NB4 (cell line): ENCODE measurements around the gene MRTFA.
"Not testable (repeated sequence)": the region's sequence is repeated elsewhere in the genome, so short reads cannot be mapped to it uniquely, and the experiment has no call there.

ENCODE experiments used
- DNase-seq: peaks from one replicate; pipeline ENCODE4 v3.0.0; 2010; ENCODE audit warnings: low read depth
- H3K4me3 ChIP-seq: one replicate; pipeline ENCODE4 v1.5.1; 2011; ENCODE audit warnings: mild to moderate bottlenecking, low read depth, low read length, moderate library complexity
- CTCF ChIP-seq: IDR thresholded peaks from one replicate; pipeline ENCODE4 v1.5.1; 2012; ENCODE audit warnings: low read depth, low read length
- MAX ChIP-seq: IDR thresholded peaks from 2 replicates; pipeline ENCODE4 v1.6.1; 2011; ENCODE audit warnings: low read depth, low read length
- MYC ChIP-seq: IDR thresholded peaks from 2 replicates; pipeline ENCODE4 v1.6.1; 2011; ENCODE audit warnings: low read depth, low read length
- POLR2A ChIP-seq: IDR thresholded peaks from 2 replicates; pipeline ENCODE4 v1.6.1; 2011; ENCODE audit warnings: mild to moderate bottlenecking; ENCODE audit not compliant: insufficient read length; ENCODE audit errors: extremely low read depth

Gene MRTFA

GRCh38 chr22:40592352-40593113 is 44.0 kb downstream of the MRTFA start:
- no peak overlapping the region for H3K4me3 ChIP-seq
- no peak for DNase-seq
- TF ChIP-seq CTCF = no peak
- no peak for TF ChIP-seq MAX
- TF ChIP-seq MYC = no peak
- TF ChIP-seq POLR2A = no peak

GRCh38 chr22:40588726-40589125 is 47.8 kb downstream of the MRTFA start:
- DNase-seq = peak; percentile 48
- TF ChIP-seq MAX (no peak), MYC (no peak), POLR2A (no peak), CTCF (no peak)
- H3K4me3 ChIP-seq = no peak overlapping the region

DNA sequence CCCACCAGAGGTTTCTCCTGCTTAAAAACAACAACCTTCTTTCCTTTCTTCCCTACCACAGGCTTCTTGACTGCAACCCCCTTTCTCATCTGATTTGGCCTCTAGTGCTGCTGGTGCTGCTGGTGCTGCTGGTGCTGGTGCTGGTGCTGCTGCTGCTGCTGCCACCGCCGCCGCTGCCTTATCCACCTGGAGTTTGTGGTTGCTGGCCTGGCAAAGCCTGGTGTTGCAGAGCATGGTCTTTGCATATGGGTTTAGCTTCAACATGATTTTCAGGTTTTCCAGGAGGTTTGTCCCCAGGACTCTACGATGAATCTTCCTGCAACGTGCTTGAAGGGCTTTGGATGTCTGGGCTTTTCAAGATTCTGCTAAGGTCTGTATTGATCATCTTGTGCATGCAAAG is 49.7 kb downstream of the MRTFA start:
- no peak overlapping the region for H3K4me3 ChIP-seq
- no peak for DNase-seq
- no peak for TF ChIP-seq CTCF
- TF ChIP-seq POLR2A = no peak
- no peak for TF ChIP-seq MAX
- TF ChIP-seq MYC = no peak

- H3K4me3 ChIP-seq = no peak overlapping the region
- no peak for DNase-seq
- TF ChIP-seq MAX = no peak
- no peak for TF ChIP-seq MYC
- TF ChIP-seq POLR2A = no peak
Observed at GRCh38 chr22:40585310-40585751, 51.2 kb downstream of the MRTFA start.

DNA sequence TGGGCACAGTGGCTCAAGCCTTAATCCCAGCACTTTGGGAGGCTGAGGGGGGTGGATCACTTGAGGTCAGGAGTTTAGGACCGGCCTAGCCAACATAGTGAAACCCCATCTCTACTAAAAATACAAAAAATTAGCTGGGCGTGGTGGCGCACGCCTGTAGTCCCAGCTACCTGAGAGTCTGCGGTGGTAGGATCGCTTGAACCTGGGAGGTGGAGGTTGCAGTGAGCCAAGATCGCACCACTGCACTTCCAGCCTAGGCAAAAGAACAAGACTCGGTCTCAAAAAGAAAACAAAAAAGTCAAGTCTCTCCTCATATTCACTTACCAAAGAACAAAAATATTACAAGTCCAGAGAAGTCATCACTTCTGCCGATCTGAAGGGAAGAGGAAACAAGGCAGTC is 51.8 kb downstream of the MRTFA start:
- H3K4me3 ChIP-seq, DNase-seq: not testable (repeated sequence)

DNA sequence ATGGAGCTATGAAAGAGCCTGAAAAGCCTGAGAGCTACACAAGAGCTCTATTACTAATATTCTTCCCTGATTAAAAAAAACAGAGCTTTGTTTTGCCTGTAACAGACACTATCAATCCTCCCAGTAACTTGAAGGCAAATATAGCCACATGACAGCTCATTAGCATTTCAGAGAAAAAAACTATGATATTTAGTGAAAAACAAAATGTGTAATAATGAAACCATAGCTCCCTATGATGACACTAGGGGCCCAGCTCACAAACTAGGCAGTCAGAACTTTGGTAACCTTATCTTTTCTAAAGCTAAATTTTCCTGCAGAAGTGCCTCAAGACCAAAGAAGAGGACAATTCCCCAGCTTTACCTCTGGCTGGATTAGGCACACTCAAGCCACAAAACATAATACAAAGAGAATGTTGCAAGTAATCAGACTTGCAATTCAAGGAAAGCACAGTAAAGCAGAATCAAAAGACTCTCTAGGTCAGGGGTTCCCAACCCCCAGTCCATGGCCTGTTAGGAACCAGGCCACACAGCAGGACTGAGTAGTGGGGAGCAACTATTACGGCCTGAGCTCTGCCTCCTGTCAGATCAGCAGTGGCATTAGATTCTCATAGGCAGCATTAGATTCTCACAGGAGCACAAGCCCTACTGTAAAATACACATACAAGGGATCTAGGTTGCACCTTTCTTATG is 53.3 kb downstream of the MRTFA start:
- no peak overlapping the region for H3K4me3 ChIP-seq
- no peak for DNase-seq
- TF ChIP-seq POLR2A (no peak), CTCF (no peak), MAX (no peak), MYC (no peak)
